ENCODE data around the gene UBXN6. TPM values are rescaled to one million over a fixed set of nuclear protein-coding genes. Genes with fewer than 3 reads are reported as not detected.

Gene UBXN6
- total and polyA plus RNA-seq, 2 of the 8 experiments (the other 6 are each of a cell fraction or from before 2014, with no cell fraction given), result 28.0 to 43.8 TPM

DNA sequence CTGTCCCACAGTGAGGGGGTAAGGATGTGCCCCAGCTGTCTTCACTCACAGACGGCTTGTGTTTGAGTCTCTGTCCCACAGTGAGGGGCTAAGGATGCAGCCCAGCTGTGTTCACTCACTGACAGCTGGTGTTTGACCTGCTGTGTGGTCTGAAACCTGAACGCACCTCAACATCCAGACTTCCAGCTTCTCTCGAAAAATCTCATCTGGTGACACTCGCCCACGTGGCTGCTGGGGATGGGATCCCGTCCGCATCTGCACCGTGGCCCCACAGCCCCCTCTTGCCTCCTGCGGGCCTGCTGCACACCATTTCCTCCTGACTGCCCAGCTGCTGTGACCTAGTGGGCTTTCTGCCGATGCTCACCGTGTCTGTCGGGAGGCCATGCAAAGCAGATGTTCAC is 27.8 kb downstream of the UBXN6 start:
- Histone ChIP-seq H3K79me2 (ENCODE audit: control insufficient read depth in 1 of 2, insufficient read depth in 2 of 2, low read length in 2 of 2) (0 out of 4 replicates have a peak, but pooled peaks cover 0 to 6% of the 10 kb centered on the region in 2 experiments), H3K4me3 (ENCODE audit: extremely low read depth in 1 of 4, insufficient read depth in 2 of 4, low read depth in 3 of 4, low read length in 4 of 4) (no peak overlapping the region), H3K23ac (ENCODE audit: insufficient read length) (no peak overlapping the region), H4K5ac (ENCODE audit: insufficient read length, low read depth, low read length) (no peak overlapping the region), H2BK12ac (ENCODE audit: low read depth, low read length) (no peak overlapping the region), H3K27ac (ENCODE audit: low read depth, low read length) (no peak overlapping the region), H3K56ac (replicated peaks; ENCODE audit: insufficient read length, low read depth, low read length) (no peak overlapping the region), H2BK5ac (ENCODE audit: low read depth, low read length) (no peak overlapping the region), H3K4me2 (ENCODE audit: insufficient read depth in 1 of 2, low read depth in 2 of 2, low read length in 2 of 2) (no peak overlapping the region), H2BK20ac (ENCODE audit: low read length) (no peak overlapping the region), H3K9me3 (ENCODE audit: insufficient read depth in 2 of 2, low read depth in 1 of 2, low read length in 1 of 2) (no peaks in the 10 kb centered on the region), H3K9ac (replicated peaks in 1 of 4; ENCODE audit: extremely low read depth in 1 of 4, low read depth in 3 of 4, low read length in 3 of 4) (no peak overlapping the region), H3K14ac (ENCODE audit: insufficient read length) (no peak overlapping the region), H2AK5ac (ENCODE audit: low read depth, low read length) (no peak overlapping the region), H2BK120ac (replicated peaks; ENCODE audit: low read depth, low read length) (no peak overlapping the region), H3K23me2 (ENCODE audit: low read depth, low read length) (no peaks in the 10 kb centered on the region), H3K79me1 (ENCODE audit: low read depth, low read length) (peaks cover 2% of the 10 kb centered on the region), H3K4me1 (replicated peaks in 1 of 4; ENCODE audit: control insufficient read depth in 3 of 4, insufficient read depth in 4 of 4, low read length in 3 of 4) (no peaks in the 10 kb centered on the region), H4K91ac (replicated peaks; ENCODE audit: insufficient read length, low read length) (no peak overlapping the region), H3K27me3 (replicated peaks in 1 of 4; ENCODE audit: control insufficient read depth in 3 of 4, extremely low read depth in 1 of 4, insufficient read depth in 3 of 4, low read length in 3 of 4) (no peaks in the 10 kb centered on the region), H2BK15ac (ENCODE audit: low read length) (no peak overlapping the region), H2AFZ (ENCODE audit: low read length) (no peak overlapping the region), H3K36me3 (ENCODE audit: control insufficient read depth in 2 of 4, insufficient read depth in 4 of 4, low read length in 3 of 4) (peaks cover 58 to 85% (median 74%) of the 10 kb centered on the region in 4 experiments), H4K20me1 (replicated peaks in 1 of 2; ENCODE audit: control insufficient read depth in 1 of 2, insufficient read depth in 2 of 2, low read length in 2 of 2) (peaks cover 2 to 21% of the 10 kb centered on the region in 2 experiments), H3K18ac (ENCODE audit: extremely low read depth, low read length) (no peak overlapping the region), H4K8ac (ENCODE audit: extremely low read depth, insufficient read depth, low read length) (no peak overlapping the region), H3K4ac (replicated peaks; ENCODE audit: insufficient read length, low read depth, low read length) (no peak overlapping the region)
- FAIRE-seq (no peak), DNase-seq (ENCODE audit: low read depth in 1 of 2, low spot score in 2 of 2) (no peak)
- WGBS, 2 experiments (ENCODE audit: extremely low coverage in 1 of 2, insufficient coverage in 1 of 2, insufficient read length in 1 of 2, insufficient replicate concordance in 2 of 2, low coverage in 1 of 2, low lambda C conversion rate in 2 of 2, missing lambda C conversion rate in 1 of 2), result 95% methylated on average over 12 of the region's 12 CpGs; no CpG with 5 or more reads in 1 of the 2 experiments
- ChIA-PET CTCF (ENCODE audit: partially characterized antibody) (interaction anchor here (0.5 to 1.8 kb wide), 5 partner anchors 29 to 1349 kb away, joined by 3 to 6 read pairs (median 3); partner anchors contain the start of gene SH3GL1), POLR2A (ENCODE audit: partially characterized antibody) (interaction anchor here (49.6 to 58.1 kb wide), 2 partner anchors 5 to 8 kb away, joined by 1590 read pairs; partner anchors contain the start of genes CHAF1A, SH3GL1 and UBXN6)
- TF ChIP-seq FOSL1 (IDR thresholded peaks at IDR 0.05; ENCODE audit: insufficient read depth, low read depth, low read length), result no peak
- TF ChIP-seq RAD21 (IDR thresholded peaks at IDR 0.05 in 1 of 2, conservative IDR thresholded peaks at IDR 0.05 in 1 of 2; ENCODE audit: low read depth in 2 of 2, low read length in 2 of 2), result no peak
- no peak for TF ChIP-seq ASH2L (IDR thresholded peaks at IDR 0.05; ENCODE audit: low read length)
- TF ChIP-seq HDAC6 (IDR thresholded peaks at IDR 0.05; ENCODE audit: low read depth, low read length), result no peak
- TF ChIP-seq SP1 (IDR thresholded peaks at IDR 0.05; ENCODE audit: low read depth, low read length), result no peak
- TF ChIP-seq, protein P1, sequence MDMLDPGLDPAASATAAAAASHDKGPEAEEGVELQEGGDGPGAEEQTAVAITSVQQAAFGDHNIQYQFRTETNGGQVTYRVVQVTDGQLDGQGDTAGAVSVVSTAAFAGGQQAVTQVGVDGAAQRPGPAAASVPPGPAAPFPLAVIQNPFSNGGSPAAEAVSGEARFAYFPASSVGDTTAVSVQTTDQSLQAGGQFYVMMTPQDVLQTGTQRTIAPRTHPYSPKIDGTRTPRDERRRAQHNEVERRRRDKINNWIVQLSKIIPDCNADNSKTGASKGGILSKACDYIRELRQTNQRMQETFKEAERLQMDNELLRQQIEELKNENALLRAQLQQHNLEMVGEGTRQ (IDR thresholded peaks at IDR 0.05; ENCODE audit: low read length), result no peak
